Motor neuron (in vitro differentiated cells): ENCODE measurements around the gene SEC62. TPM values are rescaled to one million over a fixed set of nuclear protein-coding genes. Genes with fewer than 3 reads are reported as not detected.

Experiments used
- ATAC-seq, 8 experiments: fragments of 200-7000 bp; cut with Tn5 transposase; replicated peaks in 6 of 8; 2 replicates each; pipeline ENCODE4 v1.8.0; 2021; ENCODE audit warnings: mild to moderate bottlenecking in 8 of 8, moderate library complexity in 8 of 8
- H3K27ac ChIP-seq, 2 donors: fragments of 250-450 bp; sonication (Bioruptor Pico); 2 replicates each; pipeline ENCODE4 v1.9.0; 2021; ENCODE audit warnings: antibody characterized with exemption in 2 of 2, mild to moderate bottlenecking in 2 of 2, moderate library complexity in 1 of 2
- H3K4me1 ChIP-seq, 2 donors: fragments of 250-450 bp; sonication (Bioruptor Pico); replicated peaks in 1 of 2; 2 replicates each; pipeline ENCODE4 v1.6.1; 2021; ENCODE audit warnings: antibody characterized with exemption in 2 of 2, mild to moderate bottlenecking in 2 of 2, moderate library complexity in 1 of 2
- H3K4me3 ChIP-seq, 5 donors: fragments of 250-450 bp; sonication (Bioruptor Pico); 2 replicates each; pipeline ENCODE4 v1.9.0; 2021; ENCODE audit warnings: antibody characterized with exemption in 5 of 5, mild to moderate bottlenecking in 5 of 5, moderate library complexity in 4 of 5
- WGBS, 10 experiments: fragments of 450-650 bp; shearing (Covaris generic); methylation state at CpG; one replicate each; pipeline ENCODE4 v1.0.0; 2022; 5-methylcytosine and 5-hydroxymethylcytosine counted together
- in situ Hi-C, 9 experiments: fragments of 400-800 bp; cut with MboI; loops; one replicate each; pipeline ENCODE4 v1.15.0; 2021; ENCODE audit warnings: low sequenced_read_pairs in 9 of 9, low pct_unique_long_range_greater_than_20kb in 2 of 9; ENCODE audit not compliant: unreplicated experiment in 9 of 9
- total RNA-seq, 8 experiments: library from RNA; unstranded; fragments of 300-600 nt; gene quantifications; 2 replicates each; pipeline versions ENCODE4 v1.2.3 to v1.2.4, GENCODE V29; 2022

The SEC62 gene
- 100 to 1,000 TPM in 1 of 8 experiments, 10 to 100 TPM in 7; 50.3 to 124 (median 62.7) TPM for total RNA-seq

GRCh38 chr3:169966428-169966950, at the start of gene SEC62:
Gene SEC62 (plus strand): TSS chr3:169966807. CDS start chr3:169966823, 16 bp downstream.
- peak; percentile 92 to 97 (median 95) for ATAC-seq
- H3K4me3 ChIP-seq = peak within 1 kb of the TSS; percentile 69 to 91 (median 76)
- WGBS, 10 experiments = 0 to 47% (median 12%) methylated on average over 2 to 7 of the region's 37 CpGs; no CpG with 5 or more reads in 4 of the 10 experiments
- in situ Hi-C loops = loop anchor here in 1 of 9 experiments (25.0 kb wide), 1 partner anchor 179 kb away; no protein-coding TSS in a partner anchor
- peaks cover 0 to 20% of the 10 kb centered on the region in 2 donors for H3K4me1 ChIP-seq
- H3K27ac ChIP-seq = peak within 1 kb of the TSS; percentile 97 to 99

GRCh38 chr3:169923189-169923588, 43.4 kb upstream of the SEC62 start:
- Histone ChIP-seq H3K27ac (no peak overlapping the region), H3K4me3 (no peak overlapping the region), H3K4me1 (no peaks in the 10 kb centered on the region)
- in situ Hi-C loops = no loop called here
- WGBS, 10 experiments = 0 to 100% (median 86%) methylated on average over 1 to 6 of the region's 8 CpGs; no CpG with 5 or more reads in 4 of the 10 experiments
- ATAC-seq = peak in 1 of 8 experiments; percentile 43

GRCh38 chr3:169923831-169924230, 42.8 kb upstream of the SEC62 start:
- in situ Hi-C loops = no loop called here
- no peaks in the 10 kb centered on the region for H3K4me1 ChIP-seq
- H3K27ac ChIP-seq = no peak overlapping the region
- WGBS, 10 experiments = 22 to 88% (median 83%) methylated on average over 1 of the region's 1 CpG; no CpG with 5 or more reads in 5 of the 10 experiments
- no peak overlapping the region for H3K4me3 ChIP-seq
- ATAC-seq = no peak

GRCh38 chr3:169929830-169930519, 36.6 kb upstream of the SEC62 start:
- no peak for ATAC-seq
- Histone ChIP-seq H3K4me3 (no peak overlapping the region), H3K27ac (no peak overlapping the region), H3K4me1 (no peaks in the 10 kb centered on the region)
- in situ Hi-C loops = no loop called here
- WGBS, 10 experiments = 46 to 100% (median 92%) methylated on average over 1 to 3 of the region's 3 CpGs; no CpG with 5 or more reads in 1 of the 10 experiments

GRCh38 chr3:169930843-169931242, 35.8 kb upstream of the SEC62 start:
- H3K27ac ChIP-seq = no peak overlapping the region
- 80 to 100% (median 97%) methylated on average over 1 to 3 of the region's 3 CpGs; no CpG with 5 or more reads in 6 of the 10 experiments for WGBS, 10 experiments
- in situ Hi-C loops = no loop called here
- no peak overlapping the region for H3K4me3 ChIP-seq
- no peaks in the 10 kb centered on the region for H3K4me1 ChIP-seq
- no peak for ATAC-seq

GRCh38 chr3:169931747-169932520, 34.7 kb upstream of the SEC62 start:
- in situ Hi-C loops = no loop called here
- WGBS, 10 experiments = 0 to 96% (median 83%) methylated on average over 1 to 10 of the region's 14 CpGs; no CpG with 5 or more reads in 2 of the 10 experiments
- Histone ChIP-seq H3K27ac (no peak overlapping the region), H3K4me3 (no peak overlapping the region), H3K4me1 (no peaks in the 10 kb centered on the region)
- ATAC-seq = no peak

- Histone ChIP-seq H3K4me1 (no peaks in the 10 kb centered on the region), H3K27ac (no peak overlapping the region), H3K4me3 (no peak overlapping the region)
- WGBS, 10 experiments = 0 to 63% (median 40%) methylated on average over 1 of the region's 1 CpG; no CpG with 5 or more reads in 4 of the 10 experiments
- in situ Hi-C loops = no loop called here
- ATAC-seq = no peak
These were observed 27.3 kb upstream of the SEC62 start for GRCh38 chr3:169939320-169939719.

GRCh38 chr3:169939751-169940150, 26.9 kb upstream of the SEC62 start:
- Histone ChIP-seq H3K27ac (no peak overlapping the region), H3K4me3 (no peak overlapping the region), H3K4me1 (no peaks in the 10 kb centered on the region)
- WGBS, 10 experiments = 17 to 67% (median 38%) methylated on average over 1 to 5 of the region's 5 CpGs; no CpG with 5 or more reads in 5 of the 10 experiments
- ATAC-seq = no peak
- in situ Hi-C loops = no loop called here

- no peaks in the 10 kb centered on the region for H3K4me1 ChIP-seq
- no peak overlapping the region for H3K4me3 ChIP-seq
- in situ Hi-C loops = no loop called here
- ATAC-seq = no peak
- H3K27ac ChIP-seq = no peak overlapping the region
- WGBS, 10 experiments = 36 to 85% (median 65%) methylated on average over 2 to 6 of the region's 6 CpGs
These were observed 26.0 kb upstream of the SEC62 start for GRCh38 chr3:169940470-169941181.

- H3K4me3 ChIP-seq = no peak overlapping the region
- no peaks in the 10 kb centered on the region for H3K4me1 ChIP-seq
- WGBS, 10 experiments = 14 to 79% (median 40%) methylated on average over 1 to 7 of the region's 7 CpGs; no CpG with 5 or more reads in 1 of the 10 experiments
- peak in 4 of 8 experiments; percentile 27 to 72 (median 56) for ATAC-seq
- no peak overlapping the region for H3K27ac ChIP-seq
- in situ Hi-C loops = no loop called here
These were observed 21.3 kb upstream of the SEC62 start for GRCh38 chr3:169945313-169945712.

GRCh38 chr3:169946336-169946735, 20.3 kb upstream of the SEC62 start:
- no peak overlapping the region for H3K27ac ChIP-seq
- WGBS, 10 experiments = 80 to 100% (median 95%) methylated on average over 1 to 2 of the region's 3 CpGs; no CpG with 5 or more reads in 6 of the 10 experiments
- in situ Hi-C loops = no loop called here
- H3K4me1 ChIP-seq = no peaks in the 10 kb centered on the region
- ATAC-seq = no peak
- no peak overlapping the region for H3K4me3 ChIP-seq

- 21 to 100% (median 86%) methylated on average over 1 to 2 of the region's 2 CpGs; no CpG with 5 or more reads in 1 of the 10 experiments for WGBS, 10 experiments
- no peaks in the 10 kb centered on the region for H3K4me1 ChIP-seq
- no peak overlapping the region for H3K4me3 ChIP-seq
- in situ Hi-C loops = no loop called here
- H3K27ac ChIP-seq = no peak overlapping the region
- peak in 2 of 8 experiments; percentile 23 to 45 for ATAC-seq
These were observed 17.8 kb upstream of the SEC62 start for GRCh38 chr3:169948559-169949448.
